ENCODE data around the gene MYCN.
"Not testable (repeated sequence)": the region's sequence is repeated elsewhere in the genome, so short reads cannot be mapped to it uniquely, and the experiment has no call there.

The MYCN gene

DNA sequence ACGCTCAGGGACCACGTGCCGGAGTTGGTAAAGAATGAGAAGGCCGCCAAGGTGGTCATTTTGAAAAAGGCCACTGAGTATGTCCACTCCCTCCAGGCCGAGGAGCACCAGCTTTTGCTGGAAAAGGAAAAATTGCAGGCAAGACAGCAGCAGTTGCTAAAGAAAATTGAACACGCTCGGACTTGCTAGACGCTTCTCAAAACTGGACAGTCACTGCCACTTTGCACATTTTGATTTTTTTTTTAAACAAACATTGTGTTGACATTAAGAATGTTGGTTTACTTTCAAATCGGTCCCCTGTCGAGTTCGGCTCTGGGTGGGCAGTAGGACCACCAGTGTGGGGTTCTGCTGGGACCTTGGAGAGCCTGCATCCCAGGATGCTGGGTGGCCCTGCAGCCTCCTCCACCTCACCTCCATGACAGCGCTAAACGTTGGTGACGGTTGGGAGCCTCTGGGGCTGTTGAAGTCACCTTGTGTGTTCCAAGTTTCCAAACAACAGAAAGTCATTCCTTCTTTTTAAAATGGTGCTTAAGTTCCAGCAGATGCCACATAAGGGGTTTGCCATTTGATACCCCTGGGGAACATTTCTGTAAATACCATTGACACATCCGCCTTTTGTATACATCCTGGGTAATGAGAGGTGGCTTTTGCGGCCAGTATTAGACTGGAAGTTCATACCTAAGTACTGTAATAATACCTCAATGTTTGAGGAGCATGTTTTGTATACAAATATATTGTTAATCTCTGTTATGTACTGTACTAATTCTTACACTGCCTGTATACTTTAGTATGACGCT is 5.8 kb downstream of the MYCN start:
- no peak for DNase-seq

DNA sequence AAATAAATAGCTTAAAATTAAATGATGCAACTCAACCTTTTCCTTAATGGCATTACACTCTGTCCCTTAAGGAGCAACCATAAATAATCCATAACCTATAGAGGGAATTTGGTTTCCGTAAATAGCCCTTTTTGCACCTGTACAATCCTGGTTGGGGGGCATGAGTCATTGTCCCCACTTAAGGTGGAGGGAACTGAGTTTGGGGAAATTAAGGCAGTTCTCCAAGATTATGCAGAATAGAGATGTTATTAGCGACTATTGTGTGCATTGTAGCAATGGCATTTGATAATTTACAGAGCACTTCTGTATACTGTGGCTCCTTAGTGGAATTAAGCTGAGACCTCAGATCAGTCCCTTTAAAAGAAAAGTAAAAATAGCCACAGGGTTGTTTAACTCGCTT is 6.6 kb downstream of the MYCN start:
- DNase-seq: no peak

DNA sequence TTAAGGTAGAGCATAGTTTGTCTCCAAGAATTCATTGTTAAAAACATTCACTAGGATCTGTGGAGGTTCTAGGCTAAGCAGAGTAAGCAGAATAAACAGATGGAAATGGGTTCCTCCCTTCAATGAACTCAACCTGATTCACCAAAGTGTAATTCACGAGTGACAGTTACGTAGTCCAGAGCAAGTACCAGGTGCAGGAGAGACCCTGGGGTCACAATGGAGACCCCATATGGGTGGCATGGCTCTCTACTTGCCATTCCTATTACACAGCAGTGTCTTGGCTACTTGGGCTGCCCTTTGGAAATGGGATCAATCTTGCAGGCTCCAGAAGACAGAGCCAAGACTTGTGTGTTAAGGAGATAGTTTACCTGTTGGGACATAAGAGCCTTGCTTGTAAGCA is 7.1 kb downstream of the MYCN start:
- no peak for DNase-seq

DNA sequence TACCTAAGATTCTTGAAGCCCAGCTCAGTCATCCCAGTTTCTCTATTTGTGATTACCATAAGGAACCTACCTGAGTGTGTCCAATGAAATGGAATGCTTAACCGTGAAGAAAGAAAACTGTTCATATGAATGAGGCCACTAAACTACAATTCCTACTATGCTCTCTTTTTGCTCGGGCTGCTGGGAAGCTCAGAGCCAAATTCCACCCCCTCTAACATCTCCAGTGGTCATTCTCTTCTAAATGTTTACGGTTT is 8.3 kb downstream of the MYCN start:
- DNase-seq: no peak

DNA sequence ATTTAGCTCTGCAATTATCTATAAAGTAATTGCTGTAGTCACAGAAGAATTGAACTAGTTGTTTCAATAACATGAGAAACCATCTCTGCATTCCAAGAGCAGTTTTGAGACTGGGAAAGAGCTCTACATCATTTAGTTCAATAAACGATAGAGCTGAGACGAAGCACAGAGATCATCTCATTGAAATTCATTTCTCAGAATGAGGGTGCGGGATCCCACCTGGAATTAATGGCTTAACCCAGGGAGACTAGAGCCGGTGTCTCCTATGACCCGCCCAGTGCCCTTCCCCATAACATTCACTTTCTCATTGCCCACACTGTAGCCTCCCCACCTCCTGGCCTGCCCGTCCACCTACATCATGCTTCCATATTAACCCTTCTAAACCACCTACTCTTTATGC is 8.8 kb downstream of the MYCN start:
- DNase-seq: no peak

DNA sequence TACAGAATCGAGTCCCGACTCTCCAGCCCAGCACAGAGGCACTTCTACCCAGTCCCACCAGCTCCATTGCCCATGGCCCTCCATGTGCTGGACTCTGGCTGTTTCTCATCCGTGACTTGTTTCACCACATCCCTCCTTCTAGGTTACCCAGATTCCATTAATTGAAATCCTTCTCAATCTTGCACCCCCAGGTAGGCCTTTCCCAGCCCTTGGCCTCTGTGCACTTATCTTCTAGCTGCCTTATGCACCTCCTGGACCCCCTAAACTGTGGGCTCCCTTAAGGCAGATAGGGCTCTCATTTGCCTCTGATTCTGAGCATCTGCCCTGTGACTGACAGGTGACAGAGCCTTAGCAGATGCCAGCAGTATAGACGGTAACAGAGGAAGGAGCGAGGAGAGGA is 9.2 kb downstream of the MYCN start:
- DNase-seq: no peak

DNA sequence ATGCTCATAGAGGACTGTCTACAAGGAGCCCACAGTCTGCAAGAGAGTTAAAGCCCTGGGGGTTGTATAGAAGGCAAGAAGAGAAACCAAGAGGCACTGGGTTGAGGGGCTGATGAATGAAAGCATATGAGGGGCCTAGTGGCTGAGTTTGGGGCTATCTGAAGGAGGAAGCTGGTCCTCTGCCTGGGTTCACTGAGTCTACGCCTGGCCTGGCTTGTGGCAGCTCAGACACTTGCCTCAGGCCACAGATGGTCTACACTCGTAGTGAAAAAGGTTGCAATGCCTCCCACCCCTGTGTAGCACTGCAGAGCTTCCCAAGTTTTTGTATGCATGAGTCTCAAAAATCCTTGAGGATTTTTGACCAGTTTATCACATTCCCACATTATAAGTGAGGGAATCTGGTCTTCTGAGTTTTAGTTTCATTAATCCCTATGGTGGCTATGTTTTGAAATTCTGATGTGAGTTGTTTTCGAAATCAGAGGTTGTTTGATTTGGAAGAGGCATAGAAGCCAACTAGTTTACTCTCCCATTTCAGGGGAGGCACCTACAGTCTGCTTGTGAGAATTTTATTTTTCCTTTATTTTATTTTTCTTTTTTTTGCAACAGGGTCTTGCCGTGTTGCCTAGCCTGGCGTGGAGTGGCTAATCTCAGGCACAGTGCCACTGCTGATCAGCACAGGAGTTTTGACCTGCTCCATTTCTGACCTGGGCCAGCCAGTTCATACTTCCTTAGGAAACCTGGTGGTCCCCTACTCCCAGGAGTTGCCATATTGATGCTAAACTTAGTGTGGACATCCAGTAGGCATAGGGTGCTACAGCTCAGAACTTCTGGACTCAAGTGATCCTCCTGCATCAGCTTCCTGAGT is 10.0 kb downstream of the MYCN start:
- no peak for DNase-seq

DNA sequence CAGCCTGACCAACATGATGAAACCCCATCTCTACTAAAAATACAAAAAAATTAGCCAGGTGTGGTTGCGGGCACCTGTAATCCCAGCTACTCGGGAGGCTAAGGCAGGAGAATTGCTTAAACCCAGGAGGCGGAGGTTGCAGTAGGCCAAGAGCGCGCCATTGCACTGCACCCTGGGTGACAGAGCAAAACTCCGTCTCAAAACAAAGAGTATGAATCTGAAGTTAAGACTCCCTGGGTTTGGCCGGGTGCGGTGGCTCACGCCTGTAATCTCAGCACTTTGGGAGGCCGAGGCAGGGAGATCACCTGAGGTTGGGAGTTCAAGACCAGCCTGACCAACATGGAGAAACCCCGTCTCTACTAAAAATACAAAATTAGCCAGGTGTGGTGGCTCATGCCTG is 11.6 kb downstream of the MYCN start:
- DNase-seq: not testable (repeated sequence)

DNA sequence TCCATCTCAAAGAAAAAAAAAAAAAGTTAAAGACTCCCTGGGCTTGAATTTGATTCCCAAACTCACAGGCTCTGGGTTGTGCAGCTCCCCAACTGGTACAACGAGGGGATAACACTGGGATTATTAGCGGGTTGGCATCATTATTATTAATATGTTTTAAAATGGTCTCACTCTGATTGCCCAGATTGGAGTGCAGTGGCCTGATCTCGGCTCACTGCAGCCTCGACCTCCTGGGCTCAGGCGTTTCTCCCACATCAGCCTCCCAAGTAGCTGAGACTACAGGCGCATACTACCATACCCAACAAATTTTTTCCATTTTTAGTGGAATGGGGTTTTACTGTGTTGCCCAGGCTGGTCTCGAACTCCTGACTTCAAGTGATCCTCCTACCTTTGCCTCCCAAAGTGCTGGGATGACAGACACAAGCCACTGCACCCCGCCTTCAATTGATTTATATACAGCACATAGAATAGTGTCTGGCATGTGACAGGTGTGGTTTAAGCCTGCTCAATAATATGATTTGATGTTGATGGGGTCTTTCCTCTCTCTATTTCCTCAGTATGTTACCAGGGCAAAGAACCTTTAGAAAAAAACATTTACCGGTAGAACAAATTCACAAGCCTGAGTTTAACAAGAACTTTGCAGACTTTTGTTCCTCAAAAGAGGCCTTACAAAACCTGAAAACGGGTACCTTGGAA is 12.2 kb downstream of the MYCN start:
- DNase-seq: no peak

DNA sequence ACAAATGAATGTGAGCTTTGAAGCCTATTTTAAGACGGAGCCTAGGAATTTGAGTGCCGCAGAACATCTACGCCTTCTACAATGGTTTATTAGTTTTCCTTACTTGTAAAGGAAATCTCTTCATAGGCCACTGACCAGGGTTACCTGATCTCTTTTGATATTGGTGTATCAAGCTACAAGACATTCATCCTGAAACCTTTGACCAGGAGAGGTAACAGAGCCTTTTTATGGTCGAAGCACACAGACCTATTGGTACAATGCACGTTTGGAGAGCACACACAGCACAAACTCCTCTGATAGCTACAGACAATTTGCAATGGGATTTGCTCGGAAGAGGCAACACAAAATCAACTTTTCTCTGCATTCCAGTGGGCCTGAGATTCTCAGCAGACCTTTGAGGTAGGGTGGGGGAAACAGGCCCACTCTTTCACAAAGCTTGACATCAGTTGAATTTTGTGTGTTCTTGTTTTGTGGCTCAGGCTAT is 12.8 kb downstream of the MYCN start:
- DNase-seq: no peak

DNA sequence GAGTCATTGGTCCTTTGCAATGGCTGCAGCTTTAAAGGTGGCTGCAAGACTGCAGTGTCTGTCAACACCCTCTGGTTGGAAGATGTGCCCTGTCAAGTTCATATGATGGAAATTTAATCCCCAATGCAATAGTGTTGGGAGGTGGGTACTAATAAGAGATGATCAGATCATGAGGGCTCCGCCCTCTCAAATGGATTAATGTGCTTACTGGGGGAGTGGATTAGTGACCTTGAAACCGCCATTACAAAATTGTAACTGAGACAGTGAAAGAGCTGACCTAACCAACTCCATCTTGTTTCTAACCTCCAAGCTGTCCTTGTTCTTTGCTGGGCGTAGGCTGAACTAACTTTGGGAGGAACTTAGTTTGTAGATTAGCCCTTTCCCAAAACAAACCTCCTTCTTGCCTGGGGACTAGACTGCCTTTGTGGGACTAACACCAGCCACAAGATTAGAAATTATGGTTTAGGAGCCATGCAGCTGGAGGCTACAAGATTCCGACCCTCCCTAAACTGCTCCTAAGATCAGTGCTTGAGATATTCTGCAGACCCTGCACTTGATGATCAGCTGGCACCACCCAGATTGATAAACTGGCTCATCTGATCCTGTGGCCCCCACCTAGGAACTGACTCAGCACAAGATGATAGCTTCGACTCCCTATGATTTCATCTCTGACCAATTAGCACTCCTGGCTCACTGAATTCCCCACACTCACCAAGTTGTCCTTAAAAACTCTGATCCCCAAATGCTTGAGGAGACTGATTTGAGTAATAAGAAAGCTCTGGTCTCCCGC is 13.7 kb downstream of the MYCN start:
- no peak for DNase-seq

DNA sequence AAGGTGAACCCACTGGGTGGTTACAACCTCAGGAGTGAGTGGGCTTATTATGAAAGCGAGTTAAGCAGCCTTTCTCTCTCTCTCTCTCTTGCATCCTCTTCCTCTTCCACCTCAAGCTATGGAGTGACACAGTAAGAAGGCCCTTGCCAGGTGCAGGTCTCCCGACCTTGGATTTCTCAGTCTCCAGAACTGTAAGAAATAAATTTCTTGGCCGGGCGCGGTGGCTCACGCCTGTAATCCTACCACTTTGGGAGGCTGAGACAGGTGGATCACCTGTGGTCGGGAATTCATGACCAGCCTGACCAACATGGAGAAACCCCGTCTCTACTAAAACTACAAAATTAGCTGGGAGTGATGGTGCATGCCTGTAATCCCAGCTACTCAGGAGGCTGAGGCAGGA is 14.4 kb downstream of the MYCN start:
- DNase-seq: no peak

DNA sequence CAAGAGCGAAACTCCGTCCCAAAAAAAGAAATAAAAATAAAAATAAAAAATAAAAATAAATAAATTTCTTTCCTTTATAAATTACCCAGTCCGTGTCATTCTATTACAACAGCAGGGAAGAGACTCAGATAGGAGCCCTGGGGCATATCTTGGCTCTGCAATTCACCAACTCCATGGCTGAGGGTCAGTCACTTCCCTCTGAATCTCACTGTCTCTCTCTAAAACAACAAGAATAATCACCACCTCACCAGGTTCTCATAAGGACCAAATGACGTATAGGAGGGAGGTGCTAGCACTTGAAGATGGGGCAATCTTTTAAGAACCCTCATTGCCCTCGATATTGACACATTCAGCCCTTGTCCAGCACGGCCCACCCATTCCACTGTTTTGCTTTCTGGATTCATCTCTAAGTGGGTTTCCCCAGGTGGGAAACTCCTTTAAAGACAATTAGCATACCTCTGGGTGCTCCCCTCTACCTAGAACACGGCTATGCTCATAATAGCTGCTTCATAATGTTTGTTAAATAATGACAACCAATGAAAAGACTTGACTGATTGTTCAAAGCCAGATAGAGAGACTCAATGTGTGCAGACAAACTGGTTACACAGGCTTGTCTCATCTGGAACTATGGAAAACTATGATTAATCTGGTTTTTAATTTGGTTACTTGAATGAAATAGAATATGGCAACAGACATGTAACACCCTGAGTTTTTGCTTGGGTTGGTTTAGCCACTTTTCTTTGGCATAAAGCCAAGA is 15.1 kb downstream of the MYCN start:
- DNase-seq: no peak

DNA sequence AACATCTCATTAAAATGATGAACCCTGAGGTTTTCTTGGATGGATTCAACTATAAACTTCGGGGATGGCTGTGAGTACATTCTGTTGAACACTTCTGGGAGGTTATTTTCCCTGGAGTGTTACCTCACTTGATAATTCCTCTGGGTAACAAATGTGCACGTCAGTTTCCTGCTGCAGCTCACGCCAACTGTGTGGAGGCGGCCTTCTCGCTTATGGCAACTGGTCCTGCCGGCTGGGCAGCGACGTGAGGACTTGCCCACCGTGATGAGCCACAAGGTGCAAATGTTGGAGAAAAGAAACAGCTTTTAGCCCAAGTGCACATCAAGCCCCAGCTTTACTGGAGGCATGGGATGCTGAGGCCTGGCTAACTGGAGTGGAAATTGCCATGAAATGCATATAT is 15.9 kb downstream of the MYCN start:
- no peak for DNase-seq

DNA sequence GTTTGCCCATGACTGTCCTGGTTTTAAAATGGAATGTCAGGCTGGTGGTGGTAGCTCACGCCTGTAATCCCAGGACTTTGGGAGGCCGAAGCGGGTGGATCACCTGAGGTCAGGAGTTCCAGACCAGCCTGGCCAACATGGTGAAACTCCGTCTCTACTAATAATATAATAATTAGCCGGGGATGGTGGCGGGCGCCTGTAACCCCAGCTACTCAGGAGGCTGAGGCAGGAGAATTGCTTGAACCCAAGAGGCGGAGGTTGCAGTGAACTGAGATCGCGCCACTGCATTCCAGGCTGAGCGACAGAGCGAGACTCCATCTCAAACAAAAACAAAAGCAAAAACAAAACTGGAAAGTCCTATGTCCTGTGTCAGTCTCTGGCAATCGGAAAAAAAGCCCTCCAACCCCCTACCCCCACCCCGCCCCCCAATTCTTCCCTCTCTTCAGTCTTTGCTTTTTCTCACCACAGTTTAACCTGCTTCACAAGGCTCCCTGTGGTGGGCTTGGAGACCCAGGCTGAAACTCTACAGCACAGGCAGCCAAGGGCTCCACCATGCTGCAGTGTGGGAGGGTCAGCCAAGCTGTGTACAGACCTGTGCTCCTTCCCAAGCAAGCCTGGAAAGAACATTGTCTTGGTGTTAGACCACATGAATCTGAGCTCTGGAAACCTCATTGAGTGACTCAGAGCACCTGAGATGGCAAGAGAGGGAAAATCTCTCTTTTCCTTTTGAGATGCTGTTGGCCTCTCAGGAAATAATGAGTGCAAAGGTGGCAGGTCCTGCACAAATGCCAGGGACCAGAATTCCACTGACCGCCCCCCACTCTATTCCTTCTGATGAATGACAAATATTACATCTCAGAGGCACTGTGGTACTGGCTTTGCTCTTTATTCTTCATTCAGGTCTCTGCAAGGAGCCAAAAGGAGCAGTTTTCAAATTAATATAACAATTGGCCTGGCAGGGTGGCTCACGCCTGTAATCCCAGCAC is 16.7 kb downstream of the MYCN start:
- DNase-seq: no peak

DNA sequence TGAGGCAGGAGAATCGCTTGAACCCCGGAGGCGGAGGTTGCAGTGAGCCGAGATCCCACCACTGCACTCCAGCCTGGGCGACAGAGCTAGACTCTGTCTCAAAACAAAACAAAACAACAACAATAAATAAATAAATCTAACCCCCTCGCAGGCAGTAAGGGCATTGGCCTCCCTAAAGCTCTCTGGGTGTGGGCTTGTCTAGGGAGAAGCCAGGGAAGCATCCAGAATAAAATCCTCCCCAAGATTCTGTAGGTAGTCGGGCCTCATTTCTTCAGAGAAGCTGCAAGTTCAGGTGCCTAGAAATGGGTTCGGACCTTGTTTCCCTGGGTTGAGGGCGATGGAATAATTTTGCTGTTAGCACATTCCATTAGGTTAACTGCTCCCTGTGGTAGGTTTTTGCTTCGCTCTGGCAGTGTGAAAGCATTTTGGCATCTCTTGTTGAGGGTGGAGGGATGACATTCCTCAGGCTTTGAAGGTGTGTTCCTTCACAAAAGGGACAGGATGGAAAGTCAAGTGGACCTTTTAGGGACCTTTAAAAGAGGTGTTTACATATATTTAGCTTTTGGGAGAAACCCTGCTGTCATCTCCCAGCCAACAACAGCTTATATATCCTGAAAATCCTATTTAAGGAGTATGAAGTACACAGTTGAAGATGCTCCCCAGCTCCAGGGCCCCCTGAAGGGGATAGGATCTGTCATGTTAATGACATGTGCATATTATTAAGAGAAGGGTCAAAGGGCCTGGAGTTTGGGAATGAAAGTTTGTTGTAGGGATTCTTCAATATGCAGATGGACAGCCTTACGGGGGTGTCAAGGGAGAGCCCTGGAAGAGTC is 17.7 kb downstream of the MYCN start:
- no peak for DNase-seq

DNA sequence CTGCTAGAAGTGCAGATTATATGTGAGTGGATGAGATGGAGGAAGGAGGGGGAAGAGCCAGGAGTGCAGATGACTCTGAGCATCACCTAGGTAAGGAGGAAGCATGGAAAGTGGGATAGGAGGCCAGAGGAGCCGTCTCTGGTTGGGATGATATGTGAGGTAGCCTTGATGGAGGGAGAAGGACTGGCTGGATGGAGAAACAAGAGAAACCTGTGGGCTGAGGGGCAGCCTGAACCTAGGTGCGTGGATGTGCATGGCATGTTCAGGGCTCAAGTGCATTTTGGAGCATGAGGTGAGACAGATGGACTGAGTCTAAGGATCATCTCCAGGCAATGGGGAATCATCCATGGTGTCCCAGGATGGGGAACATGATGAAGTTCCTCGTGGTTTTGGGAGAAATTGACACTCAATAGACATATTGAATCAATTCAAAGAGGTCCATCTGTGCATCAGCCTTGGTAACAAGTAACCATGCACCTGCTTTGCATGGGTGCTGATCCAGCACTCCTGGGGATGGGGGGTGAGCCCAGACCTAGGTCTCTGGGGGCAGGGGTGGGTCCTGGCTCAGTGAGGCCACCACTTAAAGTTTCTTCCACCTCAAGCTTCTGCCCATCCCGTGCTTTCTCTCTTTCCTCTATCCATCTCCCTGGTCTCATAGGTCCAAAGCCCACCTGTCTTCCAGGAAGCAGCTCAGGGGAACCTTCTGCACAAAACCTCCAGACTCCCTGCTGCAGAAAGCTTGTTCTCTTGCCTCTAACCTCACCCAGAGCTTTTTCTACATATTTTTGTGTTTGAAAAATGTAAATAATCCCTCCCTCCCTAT is 19.2 kb downstream of the MYCN start:
- no peak for DNase-seq

DNA sequence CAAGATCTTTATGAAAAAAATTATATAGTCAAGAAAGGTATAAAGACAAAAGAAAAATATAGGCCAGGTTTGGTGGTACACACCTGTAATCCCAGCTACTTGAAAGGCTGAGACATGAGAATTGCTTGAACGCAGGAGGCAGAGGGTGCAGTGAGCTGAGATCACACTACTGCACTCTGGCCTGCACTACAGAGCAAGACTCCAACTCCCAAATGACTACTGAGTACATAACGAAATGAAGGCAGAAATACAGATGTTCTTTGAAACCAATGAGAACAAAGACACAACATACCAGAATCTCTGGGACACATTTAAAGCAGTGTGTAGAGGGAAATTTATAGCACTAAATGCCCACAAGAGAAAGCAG is 19.8 kb downstream of the MYCN start:
- not testable (repeated sequence) for DNase-seq
